ENCODE measurements around the gene MFSD6.

The MFSD6 gene

DNA sequence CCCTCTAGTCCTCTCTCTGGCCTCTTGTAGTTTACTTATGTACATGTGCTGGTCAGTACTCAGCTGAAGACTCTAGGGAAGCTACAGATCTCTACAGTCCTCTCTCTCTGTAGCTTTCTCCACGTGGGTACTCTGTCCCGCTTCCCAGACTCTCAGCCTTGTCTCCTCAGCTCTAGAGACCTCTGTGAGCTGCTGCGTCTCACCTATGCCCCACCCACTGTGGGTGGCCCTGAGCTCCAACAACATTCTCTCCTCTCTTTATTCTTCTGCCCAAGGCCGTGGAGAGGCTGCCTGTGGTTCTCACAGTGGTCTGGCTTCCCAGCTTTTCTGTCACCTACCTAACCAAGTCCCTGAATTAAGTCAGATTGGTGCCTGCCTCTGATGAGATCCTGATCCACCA is 33.4 kb downstream of the MFSD6 start:
- no peak for DNase-seq

DNA sequence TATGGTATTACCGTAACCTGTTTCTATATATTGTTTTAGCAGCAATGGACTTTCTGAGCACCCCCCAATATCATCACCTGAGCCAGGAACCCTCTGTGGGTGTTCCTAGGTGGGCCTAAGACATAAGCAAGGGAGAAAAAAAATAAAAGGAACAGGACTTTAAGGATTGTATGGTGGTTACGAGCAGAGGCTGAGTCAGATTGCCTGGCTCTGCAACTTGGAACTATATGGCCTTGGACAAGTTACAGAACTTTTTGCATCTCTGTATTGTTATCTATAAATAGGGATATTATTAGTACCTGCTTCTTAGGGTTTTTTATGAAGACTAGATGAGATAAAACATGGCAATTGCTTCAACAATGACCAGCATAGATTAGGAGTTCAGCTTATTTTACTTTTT is 34.9 kb downstream of the MFSD6 start:
- no peak for DNase-seq

DNA sequence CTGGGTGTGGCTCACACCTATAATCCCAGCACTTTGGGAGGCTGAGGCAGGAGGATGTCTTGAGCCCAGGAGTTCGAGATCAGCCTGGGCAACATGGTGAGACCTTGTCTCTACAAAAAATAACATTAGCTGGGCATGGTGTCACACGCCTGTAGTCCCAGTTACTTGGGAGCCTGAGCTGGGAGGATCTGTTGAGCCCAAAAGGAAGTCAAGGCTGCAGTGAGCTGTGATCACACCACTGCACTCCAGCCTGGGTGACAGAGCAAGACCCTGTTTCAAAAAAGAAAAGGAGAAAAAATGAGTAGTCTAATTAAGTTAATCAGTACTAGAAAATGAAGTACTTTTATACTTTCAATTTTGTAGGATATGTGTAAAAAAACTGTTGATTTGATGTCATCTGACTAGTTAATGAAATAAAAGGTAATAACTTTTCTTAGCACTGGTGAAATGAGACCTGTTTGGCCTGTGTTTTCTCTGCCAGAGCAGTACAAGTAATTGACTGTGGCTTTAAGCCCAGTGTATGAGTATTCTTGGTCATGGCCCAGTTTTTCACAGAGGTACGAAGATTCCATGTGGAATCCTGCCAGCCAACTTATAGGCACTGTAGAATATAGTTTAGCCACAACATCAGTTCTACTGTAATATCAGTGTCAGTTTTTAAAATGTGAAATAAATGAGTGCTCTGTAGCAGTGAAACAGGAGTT is 35.8 kb downstream of the MFSD6 start:
- no peak for DNase-seq

DNA sequence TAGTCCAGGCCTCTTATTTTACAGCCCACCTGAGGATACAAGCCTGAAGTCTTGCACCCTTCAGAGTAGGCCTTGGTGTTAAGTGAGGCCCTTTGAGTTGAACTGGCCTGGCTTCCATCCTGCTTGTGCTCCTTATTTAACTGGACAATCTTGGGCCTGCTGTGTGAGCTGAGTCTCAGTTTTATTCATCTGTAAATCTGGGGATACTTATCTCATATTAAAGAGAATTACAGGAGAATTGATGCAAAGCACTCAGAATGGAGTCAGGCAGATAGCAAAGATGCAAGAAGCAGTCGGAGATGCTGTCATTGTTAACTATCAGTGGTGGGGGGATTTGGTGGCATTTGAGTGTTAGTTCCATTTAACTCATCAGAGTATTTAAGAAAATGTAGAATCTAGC is 36.8 kb downstream of the MFSD6 start:
- no peak for DNase-seq

DNA sequence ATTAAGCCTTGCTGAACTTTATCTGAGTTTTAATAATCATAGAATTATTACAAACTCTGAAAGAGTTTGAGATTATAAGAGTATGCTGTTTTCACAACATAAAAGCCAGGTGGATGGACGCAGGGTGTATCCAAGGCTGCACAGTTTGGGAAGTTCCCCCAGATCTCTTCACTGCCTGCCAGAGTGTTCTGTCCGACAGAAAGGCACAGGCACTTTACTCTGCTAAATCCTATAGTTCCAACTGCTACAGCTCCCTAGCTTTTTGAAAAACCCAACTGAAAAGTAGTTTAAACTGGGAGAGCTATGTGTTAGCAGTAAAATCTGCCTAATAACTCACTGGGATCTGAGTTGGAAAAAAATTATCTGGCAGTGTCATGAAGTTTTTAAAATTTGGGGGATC is 38.0 kb downstream of the MFSD6 start:
- DNase-seq: no peak

DNA sequence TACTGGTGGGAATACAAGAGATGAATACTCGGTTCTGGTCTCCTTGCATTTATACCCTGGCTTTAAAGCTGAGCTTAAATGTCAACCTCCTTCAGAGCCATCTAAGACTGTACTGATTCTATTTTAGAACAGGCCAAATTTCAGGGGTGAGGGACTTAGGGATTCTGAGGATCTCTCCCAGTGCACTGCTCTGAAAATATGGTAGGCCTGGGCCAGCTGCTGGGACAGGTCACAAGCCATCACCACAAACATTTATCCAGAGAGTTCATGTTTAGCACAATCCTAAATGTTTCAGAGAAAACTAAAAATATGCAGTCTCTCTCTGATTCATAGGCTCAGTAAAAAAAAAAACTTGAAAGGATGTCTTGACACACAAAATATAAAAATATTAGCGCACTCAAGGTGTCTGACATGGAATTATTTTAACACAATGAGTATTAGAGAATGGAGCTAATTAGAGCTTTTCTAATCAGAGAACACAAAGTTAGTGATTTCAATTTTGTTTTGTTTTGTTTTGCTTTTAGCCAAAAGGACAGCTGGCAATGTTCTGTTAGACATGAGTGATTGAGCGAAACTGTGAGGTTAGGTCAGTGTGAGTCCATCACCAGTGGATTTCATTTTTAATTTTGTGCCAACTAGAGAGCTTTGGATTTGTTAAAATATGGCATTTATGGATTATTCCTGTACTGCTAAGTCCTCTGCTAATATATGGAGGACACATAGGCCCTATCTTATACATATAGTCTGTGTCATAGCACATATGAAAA is 38.8 kb downstream of the MFSD6 start:
- DNase-seq: no peak

DNA sequence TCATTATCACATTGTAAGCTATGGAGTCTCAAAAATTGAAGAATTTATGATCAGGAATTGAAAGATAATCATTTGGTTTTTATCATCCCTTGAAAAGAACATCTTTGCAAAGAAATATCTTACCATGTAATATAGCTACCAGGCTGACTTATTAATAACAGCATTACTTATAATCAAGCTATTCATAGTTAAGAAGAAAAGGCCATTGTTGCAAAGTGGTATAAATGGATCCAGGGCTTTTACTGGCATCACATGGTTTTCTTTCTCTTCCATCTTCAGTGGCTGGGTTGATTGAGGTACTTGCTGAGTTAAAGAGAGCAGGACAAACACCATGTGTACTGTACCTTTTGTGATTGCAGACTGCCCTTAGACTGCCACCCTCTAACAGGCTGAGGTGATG is 39.6 kb downstream of the MFSD6 start:
- no peak for DNase-seq

DNA sequence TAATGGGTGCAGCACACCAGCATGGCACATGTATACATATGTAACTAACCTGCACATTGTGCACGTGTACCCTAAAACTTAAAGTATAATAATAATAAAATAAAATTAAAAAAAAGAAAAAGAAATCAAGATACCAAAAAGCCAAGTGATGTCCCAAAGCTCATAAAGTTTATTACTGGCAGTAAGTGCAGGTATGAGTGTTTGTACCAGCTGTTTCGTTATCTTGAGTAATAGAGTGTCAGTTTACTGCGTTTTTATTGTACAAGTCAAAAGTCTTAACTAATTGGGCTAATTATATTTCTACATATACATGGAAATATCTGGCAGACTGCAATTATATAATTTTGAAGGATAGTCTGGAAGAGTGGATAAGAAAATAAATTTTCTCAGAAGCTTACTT is 41.8 kb downstream of the MFSD6 start:
- DNase-seq: no peak

DNA sequence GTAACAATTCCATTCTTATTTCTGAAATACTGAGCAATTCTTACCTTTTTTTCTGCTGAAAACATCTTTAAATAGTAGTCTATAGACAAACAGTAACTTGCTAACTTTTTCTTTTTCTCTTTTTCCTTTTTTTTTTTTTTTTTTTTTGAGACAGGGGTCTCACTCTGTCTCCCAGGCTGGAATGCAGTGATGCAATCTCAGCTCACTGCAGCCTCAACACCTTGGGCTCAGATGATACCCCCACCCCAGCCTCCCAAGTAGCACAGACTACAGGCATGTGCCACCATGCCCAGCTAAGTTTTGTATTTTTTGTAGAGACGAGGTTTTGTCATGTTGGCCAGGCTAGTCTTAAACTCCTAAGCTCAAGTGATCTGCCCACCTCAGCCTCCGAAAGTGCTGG is 42.2 kb downstream of the MFSD6 start:
- DNase-seq: no peak

DNA sequence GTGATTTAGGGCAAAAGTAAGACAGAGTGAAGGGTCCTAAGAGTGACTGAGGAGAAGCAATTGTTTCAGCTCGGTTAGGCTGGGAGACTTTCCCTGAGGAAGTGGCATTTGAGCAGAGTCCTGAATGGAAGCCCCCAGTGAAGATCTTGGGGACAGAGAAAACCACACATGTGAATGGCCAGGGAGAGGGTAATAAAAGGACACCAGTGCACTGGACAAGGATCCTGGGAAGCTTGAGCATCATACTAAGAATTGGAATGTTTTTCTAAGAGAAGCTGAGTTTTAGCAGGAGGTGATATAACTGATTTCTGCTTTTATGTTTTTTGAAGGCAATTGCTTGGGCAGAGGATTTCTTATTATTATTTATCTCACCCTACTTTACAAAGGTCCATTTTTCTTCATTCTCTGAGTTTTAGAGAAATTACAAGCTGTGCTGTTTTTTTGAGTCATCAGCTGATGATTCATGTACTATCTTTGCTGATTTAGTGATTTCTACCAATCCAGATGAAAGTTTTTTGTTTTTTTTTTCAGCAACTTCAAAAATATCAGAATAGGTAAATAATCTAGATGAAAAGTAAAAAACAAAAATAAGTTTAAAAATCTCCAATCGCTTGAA is 43.5 kb downstream of the MFSD6 start:
- DNase-seq: no peak

DNA sequence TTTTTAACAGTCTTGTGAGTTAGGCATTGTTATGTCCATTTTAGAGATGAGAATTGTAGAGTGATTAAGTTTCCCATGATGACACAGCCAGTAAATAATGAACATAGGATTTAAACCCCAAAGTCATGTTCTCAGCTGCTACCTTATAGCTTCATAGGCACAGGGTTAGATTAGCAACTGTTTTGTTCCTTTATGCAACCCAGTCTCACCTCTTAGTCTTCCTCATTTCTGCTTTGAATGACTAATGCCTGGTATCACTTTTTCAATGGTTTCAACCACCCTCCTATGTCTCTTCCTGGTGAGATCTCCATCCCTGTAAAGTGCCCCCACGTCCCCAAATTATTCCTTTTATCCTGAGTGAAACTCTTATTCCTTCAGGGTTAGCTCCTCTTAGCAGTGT is 44.3 kb downstream of the MFSD6 start:
- DNase-seq: no peak

DNA sequence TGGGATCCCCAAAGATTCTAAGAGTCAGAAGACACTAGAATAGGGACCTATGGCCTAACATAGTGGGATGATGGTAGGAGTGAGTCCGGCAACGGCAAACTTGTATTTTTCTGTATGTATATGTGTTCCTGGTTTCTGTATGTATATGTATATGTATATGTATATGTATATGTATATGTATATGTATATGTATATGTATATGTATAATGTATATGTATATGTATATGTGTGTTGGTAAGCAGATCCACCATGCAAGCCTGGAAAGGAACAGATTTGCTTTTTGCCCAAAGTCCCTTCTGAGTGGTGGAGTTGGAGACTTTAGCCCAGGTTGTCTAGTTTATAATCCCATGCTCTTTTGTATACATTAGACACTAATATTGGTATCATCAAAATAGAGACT is 46.6 kb downstream of the MFSD6 start:
- DNase-seq: no peak

DNA sequence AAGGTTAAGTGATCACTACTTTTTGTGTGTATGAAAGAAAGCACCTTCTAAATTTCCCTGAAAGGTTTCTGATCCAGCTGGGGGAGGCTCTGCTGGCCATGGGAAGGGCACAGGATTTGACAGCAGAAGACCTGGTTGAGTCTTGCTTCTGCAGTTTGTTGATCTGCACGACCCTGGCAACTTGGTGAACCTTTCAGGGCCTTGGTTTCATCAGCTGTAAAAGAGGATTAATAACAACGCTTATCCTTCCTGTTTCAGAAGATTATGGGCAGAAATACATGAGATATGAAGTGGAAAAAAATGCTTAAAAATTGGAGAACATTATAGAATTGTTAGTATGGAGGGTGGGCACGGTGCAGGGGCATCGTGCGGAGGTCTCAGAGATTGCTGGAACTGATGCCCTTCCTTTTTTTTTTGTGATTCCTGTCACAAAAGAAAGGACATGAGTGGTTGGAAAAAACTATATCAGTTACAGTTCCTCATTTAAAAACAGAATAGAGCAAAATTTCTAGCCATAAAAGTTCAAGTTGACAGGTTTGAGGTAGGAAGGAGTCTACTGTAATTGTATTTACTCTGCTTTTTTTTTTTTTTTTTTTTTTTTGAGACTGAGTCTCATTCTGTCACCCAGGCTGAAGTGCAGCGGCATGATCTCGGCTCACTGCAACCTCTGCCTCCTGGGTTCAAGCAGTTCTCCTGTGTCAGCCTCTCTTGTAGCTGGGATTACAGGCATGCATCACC is 47.4 kb downstream of the MFSD6 start:
- no peak for DNase-seq

DNA sequence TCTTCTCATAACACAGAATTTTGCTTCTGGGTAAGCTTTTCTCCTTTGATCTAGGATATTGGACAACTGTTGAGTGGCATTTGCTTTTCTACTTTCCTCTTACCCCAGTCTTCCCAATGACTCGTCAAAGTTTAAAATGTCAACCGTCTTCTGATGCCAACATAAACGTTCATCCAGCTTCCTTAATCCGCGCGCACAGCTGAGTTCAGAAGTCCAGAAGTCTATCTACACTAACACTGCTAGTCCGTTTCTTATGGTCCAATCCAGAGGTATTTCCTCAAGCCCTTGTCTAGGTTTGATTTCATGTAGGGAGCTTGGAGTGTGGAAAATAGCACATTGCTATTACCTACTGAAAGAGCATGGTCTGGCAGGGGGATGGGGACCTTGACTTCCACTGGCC is 48.7 kb downstream of the MFSD6 start:
- DNase-seq: no peak

DNA sequence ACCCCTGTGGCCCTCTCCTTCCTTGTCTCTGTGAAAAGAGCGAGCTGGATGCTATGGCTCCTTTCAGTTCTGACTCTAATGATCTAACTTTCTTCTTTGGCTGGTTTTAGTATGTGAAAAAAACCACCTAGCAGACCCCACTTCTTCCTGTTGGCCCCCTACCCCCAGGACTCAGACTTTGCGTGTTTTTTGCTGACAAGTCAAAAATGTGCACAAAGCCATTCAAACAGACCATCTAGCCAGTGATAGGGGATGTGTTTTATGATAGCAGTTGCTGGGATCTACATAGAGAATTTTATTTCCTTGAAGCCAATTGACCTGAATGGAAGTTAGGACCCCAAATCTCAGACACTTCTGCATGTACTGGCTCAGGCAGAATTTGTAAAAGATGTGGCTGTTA is 49.1 kb downstream of the MFSD6 start:
- no peak for DNase-seq

DNA sequence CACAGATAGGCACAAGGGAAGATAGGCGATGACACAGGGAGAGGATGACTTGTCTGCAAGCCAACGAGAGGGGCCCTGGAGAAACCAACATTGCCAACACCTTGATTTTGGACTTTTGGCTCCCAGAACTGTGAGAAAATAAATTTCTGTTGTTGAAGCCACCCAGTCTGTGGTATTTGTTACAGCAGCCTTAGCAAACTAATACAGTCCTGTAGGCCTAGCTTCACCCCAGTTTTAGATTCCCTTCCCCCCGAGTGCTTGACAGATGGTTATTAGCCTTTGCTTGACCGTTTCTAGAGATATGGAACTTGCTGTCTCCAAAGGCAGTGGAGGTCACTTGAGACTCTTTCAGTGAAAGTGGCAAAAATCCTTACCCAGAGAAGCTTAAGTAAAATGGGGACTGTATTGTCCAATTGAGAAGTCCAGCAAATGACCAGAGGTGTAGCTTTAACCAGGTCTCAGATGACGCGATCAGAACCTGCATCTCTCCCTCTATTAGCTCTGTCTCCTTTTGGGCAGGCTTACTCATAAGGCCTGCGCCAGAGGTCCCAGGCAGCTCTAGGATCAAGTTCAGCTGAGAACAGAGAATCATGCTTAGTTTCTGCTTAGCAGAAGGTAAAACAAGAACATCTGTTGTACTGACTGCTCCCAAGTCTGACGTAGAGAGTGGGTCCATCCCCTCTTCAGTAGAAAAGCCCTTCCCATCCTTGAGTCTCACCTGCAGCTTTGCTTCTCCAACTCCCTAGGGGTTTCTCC is 50.4 kb downstream of the MFSD6 start:
- no peak for DNase-seq

DNA sequence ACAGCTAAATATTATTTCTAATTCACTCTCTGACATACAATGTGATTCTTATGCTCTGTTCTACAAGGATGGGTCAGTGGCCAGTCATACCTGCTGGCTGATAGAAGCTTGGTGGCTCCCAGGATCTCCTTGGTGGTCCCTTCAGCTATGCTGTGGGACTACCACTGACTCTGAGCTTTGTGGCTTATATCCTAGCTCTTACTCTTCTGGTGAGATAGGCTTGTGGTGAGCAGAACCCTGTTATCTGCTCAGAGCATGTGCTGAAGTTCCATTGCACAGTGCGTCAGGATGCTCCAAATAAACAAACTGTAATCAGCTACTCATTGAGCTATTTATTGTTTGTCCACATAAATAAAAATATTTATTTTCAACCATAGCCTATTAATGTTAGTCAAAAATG is 51.7 kb downstream of the MFSD6 start:
- no peak for DNase-seq

DNA sequence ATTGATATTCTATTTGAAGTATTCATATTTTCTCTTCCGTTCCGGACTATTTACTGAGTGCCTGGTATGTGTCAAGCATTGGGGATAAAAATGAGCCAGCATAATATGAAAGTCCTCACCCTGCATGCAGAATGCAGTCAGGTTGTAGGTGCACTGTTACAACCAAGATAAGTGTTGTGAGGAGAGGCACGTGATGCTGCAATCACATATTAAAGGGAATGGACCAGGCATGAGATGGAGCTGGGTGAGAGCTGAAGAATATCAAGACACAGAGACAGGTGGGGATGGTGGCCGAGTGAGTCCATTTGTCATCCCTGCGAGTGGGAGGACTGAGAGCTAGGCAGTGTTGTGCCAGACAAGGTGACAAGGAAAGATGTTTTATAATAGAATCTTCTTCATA is 52.3 kb downstream of the MFSD6 start:
- DNase-seq: no peak

DNA sequence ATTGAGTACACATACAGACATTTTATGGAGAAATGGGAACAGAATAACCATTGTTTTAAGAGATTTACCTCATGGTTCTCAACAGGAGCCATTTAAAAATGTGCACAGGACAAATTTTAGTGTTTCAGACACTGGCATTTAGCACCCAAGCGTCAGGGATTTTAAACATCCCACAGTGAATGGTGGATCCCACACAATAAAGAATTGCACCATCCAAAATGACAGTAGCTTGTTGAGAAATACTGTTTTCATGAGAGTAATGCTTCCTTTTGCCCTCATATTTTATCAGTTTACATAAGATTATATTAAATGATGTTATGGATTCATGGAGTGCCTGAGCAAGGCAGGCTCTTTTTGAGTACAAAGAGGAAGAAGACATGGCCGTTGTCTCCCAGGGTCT is 54.0 kb downstream of the MFSD6 start:
- no peak for DNase-seq

DNA sequence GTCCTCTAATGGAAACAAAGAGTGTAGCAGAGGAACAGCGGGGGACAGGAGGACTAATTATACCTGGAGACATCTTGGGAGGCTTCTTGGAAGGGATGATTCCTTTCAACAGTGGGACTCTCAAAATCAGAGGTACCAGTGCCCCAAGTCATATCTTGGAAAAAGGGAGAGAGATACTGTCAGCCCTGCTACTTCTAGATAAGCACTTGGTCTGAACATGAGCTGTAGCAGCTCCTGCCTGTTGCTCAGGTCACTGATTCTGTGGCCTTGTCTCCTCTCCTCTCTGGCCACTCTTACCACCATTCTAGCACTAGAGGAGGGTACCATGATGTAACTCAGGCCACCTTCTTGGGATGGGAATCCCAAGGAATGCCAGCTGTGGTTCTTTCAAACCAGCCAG is 54.5 kb downstream of the MFSD6 start:
- DNase-seq: no peak

DNA sequence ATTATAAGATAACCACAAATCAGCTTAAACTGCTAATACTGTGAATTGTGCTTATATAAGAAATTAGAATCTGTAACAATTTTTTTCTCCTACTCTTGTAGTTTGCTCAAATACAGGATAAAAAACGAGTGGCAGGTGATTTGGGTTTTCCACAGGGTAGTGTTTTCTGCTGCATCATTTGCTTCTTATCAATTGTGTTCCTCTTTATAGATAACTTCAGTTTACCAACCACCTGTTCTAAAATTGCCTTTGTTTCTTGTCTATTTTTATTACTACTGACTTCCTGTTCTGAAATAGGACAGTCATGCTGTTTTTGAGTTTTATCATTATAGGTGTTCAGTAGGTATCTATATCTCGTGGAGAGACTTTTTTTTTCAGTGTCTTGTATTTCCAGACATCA is 56.9 kb downstream of the MFSD6 start:
- DNase-seq: no peak

DNA sequence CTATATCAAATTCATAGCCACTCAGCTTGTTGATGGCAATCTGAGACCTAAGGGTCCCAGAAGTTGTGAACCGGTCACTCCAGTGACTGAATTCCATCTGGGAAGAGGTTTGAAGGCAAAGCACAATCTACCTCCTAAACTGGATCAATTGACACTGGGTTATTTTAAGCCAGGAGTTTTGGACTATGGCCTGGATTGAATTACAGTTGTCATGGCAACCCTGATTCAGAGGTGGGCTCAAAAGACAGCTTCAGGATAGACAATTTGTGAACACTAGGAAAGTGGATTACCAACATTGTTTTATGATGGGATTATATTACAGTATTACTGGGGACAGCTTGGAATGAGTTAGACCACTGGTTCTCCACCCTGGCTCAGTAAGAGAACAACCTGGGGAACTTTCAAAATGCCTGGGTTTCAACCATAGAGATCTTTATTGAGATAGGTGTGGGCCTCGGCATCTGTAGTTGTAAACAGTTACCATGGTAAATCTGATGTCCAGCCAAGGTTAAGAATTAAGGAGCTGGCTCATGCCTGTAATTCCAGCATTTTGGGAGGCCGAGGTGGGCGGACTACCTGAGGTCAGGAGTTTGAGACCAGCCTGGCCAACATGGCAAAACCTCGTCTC is 58.8 kb downstream of the MFSD6 start:
- no peak for DNase-seq

All from NCI-H1048 (cell line).